Tibial nerve (tissue), 4 donors: ENCODE data around the gene SMAD1.

Source experiments
- EP300 ChIP-seq, 2 donors: sonication (generic); formaldehyde crosslinking; IDR thresholded peaks; one replicate each; pipeline ENCODE4 v1.6.1; 2017; ENCODE audit warnings: antibody characterized with exemption in 2 of 2, mild to moderate bottlenecking in 1 of 2
- POLR2A ChIP-seq, 2 donors: fragments of 450-650 bp; IDR thresholded peaks; one replicate each; pipeline ENCODE4 v1.6.1; 2017; ENCODE audit warnings: antibody characterized with exemption in 2 of 2, mild to moderate bottlenecking in 2 of 2, moderate library complexity in 2 of 2
- TF ChIP-seq, protein P1 (sequence below), 5 experiments: fragments of 200-600 bp in 3 of 5; fragments of 450-650 bp in 2 of 5; sonication (generic) in 3 of 5; IDR thresholded peaks; one replicate each; pipeline ENCODE4 v1.5.1; 2016 to 2019; ENCODE audit warnings: antibody characterized with exemption in 5 of 5, mild to moderate bottlenecking in 3 of 5, moderate library complexity in 2 of 5

DNA sequence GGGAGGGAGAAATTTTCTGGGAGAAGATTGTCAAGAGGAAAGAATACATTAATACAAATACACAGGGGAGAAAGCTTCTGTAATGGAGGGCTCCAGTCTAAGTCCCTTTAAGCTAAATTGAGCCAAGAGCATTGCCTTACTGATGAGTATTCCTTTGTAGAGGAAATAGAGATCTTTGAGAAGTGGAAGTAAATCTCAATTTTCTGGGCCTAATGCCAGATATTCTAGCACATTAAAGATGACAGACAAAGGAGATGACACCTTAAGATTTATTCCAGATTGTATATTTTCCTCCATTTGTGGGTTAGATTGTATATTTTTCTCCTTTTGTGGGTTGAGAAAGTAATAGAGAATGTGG lies 28.5 kb upstream of the SMAD1 start:
- TF ChIP-seq, protein P1, sequence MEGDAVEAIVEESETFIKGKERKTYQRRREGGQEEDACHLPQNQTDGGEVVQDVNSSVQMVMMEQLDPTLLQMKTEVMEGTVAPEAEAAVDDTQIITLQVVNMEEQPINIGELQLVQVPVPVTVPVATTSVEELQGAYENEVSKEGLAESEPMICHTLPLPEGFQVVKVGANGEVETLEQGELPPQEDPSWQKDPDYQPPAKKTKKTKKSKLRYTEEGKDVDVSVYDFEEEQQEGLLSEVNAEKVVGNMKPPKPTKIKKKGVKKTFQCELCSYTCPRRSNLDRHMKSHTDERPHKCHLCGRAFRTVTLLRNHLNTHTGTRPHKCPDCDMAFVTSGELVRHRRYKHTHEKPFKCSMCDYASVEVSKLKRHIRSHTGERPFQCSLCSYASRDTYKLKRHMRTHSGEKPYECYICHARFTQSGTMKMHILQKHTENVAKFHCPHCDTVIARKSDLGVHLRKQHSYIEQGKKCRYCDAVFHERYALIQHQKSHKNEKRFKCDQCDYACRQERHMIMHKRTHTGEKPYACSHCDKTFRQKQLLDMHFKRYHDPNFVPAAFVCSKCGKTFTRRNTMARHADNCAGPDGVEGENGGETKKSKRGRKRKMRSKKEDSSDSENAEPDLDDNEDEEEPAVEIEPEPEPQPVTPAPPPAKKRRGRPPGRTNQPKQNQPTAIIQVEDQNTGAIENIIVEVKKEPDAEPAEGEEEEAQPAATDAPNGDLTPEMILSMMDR (IDR thresholded peaks at IDR 0.05) = no peak
- no peak for TF ChIP-seq EP300 (IDR thresholded peaks at IDR 0.05)
- no peak for TF ChIP-seq POLR2A (IDR thresholded peaks at IDR 0.05)
